ENCODE data around the gene SLC10A3. TPM values are rescaled to one million over a fixed set of nuclear protein-coding genes. Genes with fewer than 3 reads are reported as not detected.
"Not testable (repeated sequence)": the region's sequence is repeated elsewhere in the genome, so short reads cannot be mapped to it uniquely, and the experiment has no call there.

Gene SLC10A3
- polyA plus RNA-seq, 2 donors: 24.7 to 26.3 TPM

GRCh38 chrX:154501423-154501822, 11.0 kb upstream of the SLC10A3 start:
- WGBS, 2 donors: 71 to 74% methylated on average over 7 of the region's 7 CpGs
- H3K36me3 ChIP-seq (ENCODE audit: control insufficient read depth in 2 of 2, insufficient read depth in 2 of 2, low read length in 1 of 2); H3K4me3 ChIP-seq (ENCODE audit: low read depth in 1 of 2, low read length in 2 of 2); H3K4me1 ChIP-seq (ENCODE audit: control insufficient read depth in 2 of 2, insufficient read depth in 2 of 2, low read length in 1 of 2); H3K27ac ChIP-seq (ENCODE audit: low read depth in 2 of 2, low read length in 1 of 2); H3K27me3 ChIP-seq (ENCODE audit: control insufficient read depth in 1 of 2, insufficient read depth in 2 of 2, low read length in 2 of 2); H3K9me3 ChIP-seq (ENCODE audit: control insufficient read depth in 2 of 2, insufficient read depth in 1 of 2, low read depth in 1 of 2, low read length in 1 of 2): not testable (repeated sequence)

DNA sequence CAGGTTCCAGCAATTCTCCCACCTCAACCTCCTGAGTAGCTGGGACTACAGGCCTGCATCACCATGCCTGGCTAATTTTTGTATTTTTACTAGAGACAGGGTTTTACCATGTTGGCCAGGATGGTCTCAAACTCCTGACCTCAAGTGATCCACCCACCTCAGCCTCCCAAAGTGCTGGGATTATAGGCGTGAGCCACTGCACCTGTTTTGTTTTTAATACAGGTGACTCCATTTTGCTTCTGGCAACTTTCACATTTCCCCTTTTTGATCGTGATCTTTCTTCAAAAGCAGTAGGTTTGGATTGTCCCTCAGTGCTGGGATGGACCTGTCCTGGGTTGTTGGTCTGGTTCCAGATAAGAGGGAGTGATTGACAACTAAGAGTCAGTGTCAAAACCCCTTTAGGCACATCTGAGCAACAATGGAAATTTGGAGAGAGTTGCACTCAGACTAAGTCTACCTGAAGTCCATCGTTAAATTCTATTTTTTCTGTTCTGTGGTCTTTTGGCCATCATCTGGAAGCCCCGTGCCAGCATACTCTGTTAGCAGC, 6.2 kb upstream of the SLC10A3 start:
- WGBS, 2 donors: 67 to 69% methylated on average over 4 of the region's 4 CpGs
- H3K9me3 ChIP-seq (ENCODE audit: control insufficient read depth in 2 of 2, insufficient read depth in 1 of 2, low read depth in 1 of 2, low read length in 1 of 2); H3K4me3 ChIP-seq (ENCODE audit: low read depth in 1 of 2, low read length in 2 of 2): not testable (repeated sequence)

GRCh38 chrX:154495472-154495922, 5.1 kb upstream of the SLC10A3 start:
- Histone ChIP-seq H3K4me1 (ENCODE audit: control insufficient read depth in 2 of 2, insufficient read depth in 2 of 2, low read length in 1 of 2) (no peaks in the 10 kb centered on the region), H3K4me3 (ENCODE audit: low read depth in 1 of 2, low read length in 2 of 2) (no peak overlapping the region), H3K36me3 (ENCODE audit: control insufficient read depth in 2 of 2, insufficient read depth in 2 of 2, low read length in 1 of 2) (no peaks in the 10 kb centered on the region), H3K27ac (ENCODE audit: low read depth in 2 of 2, low read length in 1 of 2) (no peak overlapping the region), H3K9me3 (ENCODE audit: control insufficient read depth in 2 of 2, insufficient read depth in 1 of 2, low read depth in 1 of 2, low read length in 1 of 2) (no peaks in the 10 kb centered on the region), H3K27me3 (ENCODE audit: control insufficient read depth in 1 of 2, insufficient read depth in 2 of 2, low read length in 2 of 2) (no peaks in the 10 kb centered on the region)
- WGBS, 2 donors: 77 to 83% methylated on average over 6 of the region's 6 CpGs

More for the DNA sequence above, 6.2 kb upstream of the SLC10A3 start:
- not testable (repeated sequence) for H3K36me3 ChIP-seq (ENCODE audit: control insufficient read depth in 2 of 2, insufficient read depth in 2 of 2, low read length in 1 of 2); H3K27ac ChIP-seq (ENCODE audit: low read depth in 2 of 2, low read length in 1 of 2); H3K4me1 ChIP-seq (ENCODE audit: control insufficient read depth in 2 of 2, insufficient read depth in 2 of 2, low read length in 1 of 2); H3K27me3 ChIP-seq (ENCODE audit: control insufficient read depth in 1 of 2, insufficient read depth in 2 of 2, low read length in 2 of 2)

GRCh38 chrX:154494715-154495114, 4.3 kb upstream of the SLC10A3 start:
- H3K4me1 ChIP-seq (ENCODE audit: control insufficient read depth in 2 of 2, insufficient read depth in 2 of 2, low read length in 1 of 2): no peaks in the 10 kb centered on the region
- H3K27ac ChIP-seq (ENCODE audit: low read depth in 2 of 2, low read length in 1 of 2): no peak overlapping the region
- no peak overlapping the region for H3K4me3 ChIP-seq (ENCODE audit: low read depth in 1 of 2, low read length in 2 of 2)
- no peaks in the 10 kb centered on the region for H3K36me3 ChIP-seq (ENCODE audit: control insufficient read depth in 2 of 2, insufficient read depth in 2 of 2, low read length in 1 of 2)
- no peaks in the 10 kb centered on the region for H3K9me3 ChIP-seq (ENCODE audit: control insufficient read depth in 2 of 2, insufficient read depth in 1 of 2, low read depth in 1 of 2, low read length in 1 of 2)
- WGBS, 2 donors: 63 to 80% methylated on average over 3 of the region's 3 CpGs
- no peaks in the 10 kb centered on the region for H3K27me3 ChIP-seq (ENCODE audit: control insufficient read depth in 1 of 2, insufficient read depth in 2 of 2, low read length in 2 of 2)

DNA sequence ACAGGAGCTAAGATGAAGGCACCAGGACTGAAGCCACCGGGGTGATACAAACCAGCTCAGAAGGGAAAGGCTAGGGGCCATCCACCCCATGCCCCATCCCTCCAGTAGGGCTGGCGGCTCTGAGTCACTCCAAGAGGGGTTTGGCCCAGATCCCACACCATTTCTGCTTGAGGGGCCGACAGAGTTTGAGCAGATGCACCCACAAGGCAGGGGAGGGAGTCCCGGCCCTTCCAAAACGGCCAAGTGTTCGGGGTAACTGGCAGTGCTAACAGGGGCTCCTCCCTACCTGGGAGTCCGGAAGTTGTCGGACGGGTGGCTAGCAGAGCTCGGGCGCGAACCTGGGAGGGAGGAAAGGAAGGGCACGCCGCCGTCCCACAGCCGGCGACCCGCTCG, 412 bp downstream of the SLC10A3 start:
- WGBS, 2 donors: 0 to 32% methylated on average over 15 to 19 of the region's 19 CpGs
- H3K4me1 ChIP-seq (ENCODE audit: control insufficient read depth in 2 of 2, insufficient read depth in 2 of 2, low read length in 1 of 2): peaks cover 4 to 10% of the 10 kb centered on the region in 2 donors
- H3K9me3 ChIP-seq (ENCODE audit: control insufficient read depth in 2 of 2, insufficient read depth in 1 of 2, low read depth in 1 of 2, low read length in 1 of 2): peaks cover 0 to 6% of the 10 kb centered on the region in 2 donors
- H3K4me3 ChIP-seq (ENCODE audit: low read depth in 1 of 2, low read length in 2 of 2): peak overlapping the region; percentile 56 to 59
- peak overlapping the region; percentile 95 to 98 for H3K27ac ChIP-seq (ENCODE audit: low read depth in 2 of 2, low read length in 1 of 2)
- H3K27me3 ChIP-seq (ENCODE audit: control insufficient read depth in 1 of 2, insufficient read depth in 2 of 2, low read length in 2 of 2): no peaks in the 10 kb centered on the region
- peaks cover 0 to 10% of the 10 kb centered on the region in 2 donors for H3K36me3 ChIP-seq (ENCODE audit: control insufficient read depth in 2 of 2, insufficient read depth in 2 of 2, low read length in 1 of 2)

DNA sequence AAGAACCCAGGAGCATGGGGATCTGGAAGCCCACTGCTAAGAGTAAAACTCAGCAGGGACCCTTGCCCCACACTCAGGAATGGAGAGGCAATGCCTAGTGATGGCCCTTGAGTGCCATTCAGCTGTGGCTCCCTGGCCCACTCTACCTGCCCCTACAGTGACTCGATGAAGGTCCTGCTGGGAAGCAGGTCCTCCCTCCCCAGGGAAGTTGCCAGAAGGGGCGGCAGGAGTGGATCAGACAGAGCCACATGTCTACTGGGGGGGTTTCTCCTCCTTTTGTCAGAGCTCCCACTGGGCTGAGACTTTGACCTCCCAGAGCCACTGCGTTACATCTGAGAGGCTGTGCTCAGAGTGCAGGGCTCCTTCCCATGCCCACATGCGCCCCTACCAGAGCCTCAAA, 1.2 kb downstream of the SLC10A3 start:
- H3K9me3 ChIP-seq (ENCODE audit: control insufficient read depth in 2 of 2, insufficient read depth in 1 of 2, low read depth in 1 of 2, low read length in 1 of 2): peaks cover 0 to 6% of the 10 kb centered on the region in 2 donors
- 65 to 89% methylated on average over 4 of the region's 4 CpGs for WGBS, 2 donors
- peaks cover 5 to 16% of the 10 kb centered on the region in 2 donors for H3K4me1 ChIP-seq (ENCODE audit: control insufficient read depth in 2 of 2, insufficient read depth in 2 of 2, low read length in 1 of 2)
- peak overlapping the region; percentile 95 to 98 for H3K27ac ChIP-seq (ENCODE audit: low read depth in 2 of 2, low read length in 1 of 2)
- H3K4me3 ChIP-seq (ENCODE audit: low read depth in 1 of 2, low read length in 2 of 2): peak overlapping the region in 1 of 2 donors; percentile 59
- H3K36me3 ChIP-seq (ENCODE audit: control insufficient read depth in 2 of 2, insufficient read depth in 2 of 2, low read length in 1 of 2): peaks cover 0 to 14% of the 10 kb centered on the region in 2 donors
- no peaks in the 10 kb centered on the region for H3K27me3 ChIP-seq (ENCODE audit: control insufficient read depth in 1 of 2, insufficient read depth in 2 of 2, low read length in 2 of 2)

DNA sequence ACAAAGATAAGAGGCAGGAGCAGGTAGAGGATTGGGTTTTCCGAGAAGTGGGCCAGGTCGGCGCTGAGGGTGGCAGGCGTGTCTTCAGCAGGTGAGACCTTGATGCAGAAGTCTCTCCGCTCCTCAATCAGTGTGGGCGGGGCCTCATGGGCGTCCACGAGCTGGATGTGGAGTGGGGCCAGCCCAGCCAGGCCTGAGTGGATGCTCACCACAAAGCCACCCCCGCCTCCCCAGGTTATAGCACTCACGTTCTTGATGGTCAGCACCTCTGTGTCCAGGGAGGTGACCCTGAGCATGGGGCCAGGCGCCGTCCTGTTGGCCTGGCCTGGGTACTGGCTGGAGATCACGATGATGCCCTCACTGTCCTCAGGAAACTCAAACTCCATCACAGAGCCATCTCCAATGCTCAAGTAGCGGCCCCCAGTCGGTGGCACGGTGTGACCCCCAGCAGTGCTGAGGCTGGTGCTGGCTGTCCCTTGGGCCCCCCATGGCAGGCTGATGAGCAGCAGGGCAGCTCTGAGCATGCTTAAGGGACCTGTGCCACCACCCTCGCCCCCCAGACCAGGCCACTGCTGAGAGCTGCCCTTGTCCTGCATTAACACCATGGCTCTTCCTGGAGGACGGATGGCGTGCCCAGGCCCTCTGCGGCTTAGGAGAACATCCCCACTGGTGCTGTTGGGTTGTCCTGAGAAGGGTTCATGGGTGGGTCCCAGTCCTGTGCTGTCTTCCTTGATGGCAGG, 1.9 kb downstream of the SLC10A3 start:
- Histone ChIP-seq H3K27ac (ENCODE audit: low read depth in 2 of 2, low read length in 1 of 2) (peak overlapping the region in 1 of 2 donors; percentile 1), H3K4me3 (ENCODE audit: low read depth in 1 of 2, low read length in 2 of 2) (no peak overlapping the region), H3K27me3 (ENCODE audit: control insufficient read depth in 1 of 2, insufficient read depth in 2 of 2, low read length in 2 of 2) (no peaks in the 10 kb centered on the region), H3K36me3 (ENCODE audit: control insufficient read depth in 2 of 2, insufficient read depth in 2 of 2, low read length in 1 of 2) (peaks cover 0 to 14% of the 10 kb centered on the region in 2 donors), H3K4me1 (ENCODE audit: control insufficient read depth in 2 of 2, insufficient read depth in 2 of 2, low read length in 1 of 2) (peaks cover 5 to 16% of the 10 kb centered on the region in 2 donors), H3K9me3 (ENCODE audit: control insufficient read depth in 2 of 2, insufficient read depth in 1 of 2, low read depth in 1 of 2, low read length in 1 of 2) (peaks cover 0 to 6% of the 10 kb centered on the region in 2 donors)
- 84 to 87% methylated on average over 20 of the region's 20 CpGs for WGBS, 2 donors

- peaks cover 0 to 6% of the 10 kb centered on the region in 2 donors for H3K9me3 ChIP-seq (ENCODE audit: control insufficient read depth in 2 of 2, insufficient read depth in 1 of 2, low read depth in 1 of 2, low read length in 1 of 2)
- no peaks in the 10 kb centered on the region for H3K27me3 ChIP-seq (ENCODE audit: control insufficient read depth in 1 of 2, insufficient read depth in 2 of 2, low read length in 2 of 2)
- H3K4me3 ChIP-seq (ENCODE audit: low read depth in 1 of 2, low read length in 2 of 2): no peak overlapping the region
- peaks cover 5 to 16% of the 10 kb centered on the region in 2 donors for H3K4me1 ChIP-seq (ENCODE audit: control insufficient read depth in 2 of 2, insufficient read depth in 2 of 2, low read length in 1 of 2)
- peak overlapping the region in 1 of 2 donors; percentile 1 for H3K27ac ChIP-seq (ENCODE audit: low read depth in 2 of 2, low read length in 1 of 2)
- 91 to 92% methylated on average over 28 of the region's 28 CpGs for WGBS, 2 donors
- peaks cover 0 to 14% of the 10 kb centered on the region in 2 donors for H3K36me3 ChIP-seq (ENCODE audit: control insufficient read depth in 2 of 2, insufficient read depth in 2 of 2, low read length in 1 of 2)
Measured at GRCh38 chrX:154487518-154488290, 2.7 kb downstream of the SLC10A3 start.

GRCh38 chrX:154486396-154487207, 3.8 kb downstream of the SLC10A3 start, which contains the start of gene UBL4A:
Gene UBL4A, minus strand, starts transcription at chrX:154486615. Its CDS starts 31 bp downstream, at chrX:154486584.
- 1 to 31% methylated on average over 32 to 94 of the region's 95 CpGs for WGBS, 2 donors
- Histone ChIP-seq H3K27ac (ENCODE audit: low read depth in 2 of 2, low read length in 1 of 2) (peak within 1 kb of the TSS; percentile 91 to 93), H3K4me3 (ENCODE audit: low read depth in 1 of 2, low read length in 2 of 2) (peak within 1 kb of the TSS; percentile 64 to 77), H3K9me3 (ENCODE audit: control insufficient read depth in 2 of 2, insufficient read depth in 1 of 2, low read depth in 1 of 2, low read length in 1 of 2) (peaks cover 0 to 6% of the 10 kb centered on the region in 2 donors), H3K27me3 (ENCODE audit: control insufficient read depth in 1 of 2, insufficient read depth in 2 of 2, low read length in 2 of 2) (no peaks in the 10 kb centered on the region), H3K36me3 (ENCODE audit: control insufficient read depth in 2 of 2, insufficient read depth in 2 of 2, low read length in 1 of 2) (peaks cover 0 to 14% of the 10 kb centered on the region in 2 donors), H3K4me1 (ENCODE audit: control insufficient read depth in 2 of 2, insufficient read depth in 2 of 2, low read length in 1 of 2) (peaks cover 5 to 16% of the 10 kb centered on the region in 2 donors)
